ENCODE results near the gene C2.

Gene C2

DNA sequence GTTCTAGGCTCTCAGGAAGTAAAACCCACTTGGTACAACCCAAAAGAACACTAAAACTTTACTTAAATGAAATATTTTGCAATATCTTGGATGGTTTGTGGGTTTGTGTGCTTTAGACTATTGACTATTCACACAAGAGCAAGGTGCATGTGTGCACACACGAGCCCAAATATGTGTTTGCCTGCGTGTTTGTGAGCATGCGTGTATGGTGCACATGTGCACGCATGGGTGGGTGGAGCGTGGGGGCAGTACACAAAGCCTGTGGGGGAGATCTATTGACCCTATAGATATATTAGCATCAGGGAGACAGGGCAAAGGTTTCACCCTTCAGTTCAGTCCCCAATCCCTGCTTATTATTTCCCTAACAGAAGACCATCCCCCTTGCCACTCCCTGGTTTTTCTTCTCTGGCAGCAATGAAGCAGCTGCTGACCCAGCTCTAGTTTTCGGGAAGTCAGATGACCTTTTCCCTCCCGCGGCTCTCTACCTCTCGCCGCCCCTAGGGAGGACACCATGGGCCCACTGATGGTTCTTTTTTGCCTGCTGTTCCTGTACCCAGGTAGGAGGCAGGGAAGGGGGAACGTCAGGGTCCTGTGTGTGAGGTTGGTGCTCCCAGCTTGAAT lies at the start of gene C2:
Gene C2 (plus strand): TSS at position 476 of the 621 bp plus-strand sequence. CDS start 36 bp downstream, at position 512.
- H3K36me3 ChIP-seq = no peaks in the 10 kb centered on the region
- H3K27me3 ChIP-seq = peaks cover 17% of the 10 kb centered on the region
- H3K4me1 ChIP-seq (ENCODE audit: control insufficient read depth in 1 of 2, insufficient read depth in 1 of 2, low read depth in 1 of 2, low read length in 1 of 2) = no peaks in the 10 kb centered on the region
- TF ChIP-seq CTCF (IDR thresholded peaks at IDR 0.05) = no peak
- H3K4me3 ChIP-seq (ENCODE audit: low read depth in 1 of 2, low read length in 1 of 2) = no peak within 1 kb of the TSS
- no peaks in the 10 kb centered on the region for H3K9me3 ChIP-seq
- H3K27ac ChIP-seq = no peak within 1 kb of the TSS

DNA sequence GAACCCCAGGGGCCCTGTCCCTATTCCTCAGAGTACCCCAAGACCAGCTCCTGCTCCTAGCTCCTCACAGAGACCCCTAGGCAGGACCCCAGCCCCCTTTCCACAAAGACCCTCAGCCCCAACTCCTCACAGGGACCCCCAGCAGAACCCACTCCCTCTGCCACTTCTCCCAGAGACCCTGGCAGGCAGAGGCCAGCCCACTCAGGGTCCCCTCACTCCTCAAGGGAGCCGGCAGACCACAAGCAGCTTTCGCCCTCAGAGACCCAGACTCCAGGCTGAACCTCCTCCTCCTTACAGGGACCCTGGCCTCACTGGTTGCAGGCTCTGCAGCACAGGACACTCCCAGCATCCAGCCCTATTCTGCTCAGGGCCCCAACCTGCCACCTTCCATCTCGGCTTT lies 49.3 kb upstream of the C2 start:
- no peaks in the 10 kb centered on the region for H3K27me3 ChIP-seq
- H3K4me3 ChIP-seq (ENCODE audit: low read depth in 1 of 2, low read length in 1 of 2) = no peak overlapping the region
- H3K4me1 ChIP-seq (ENCODE audit: control insufficient read depth in 1 of 2, insufficient read depth in 1 of 2, low read depth in 1 of 2, low read length in 1 of 2) = no peaks in the 10 kb centered on the region
- TF ChIP-seq CTCF (IDR thresholded peaks at IDR 0.05) = no peak
- peaks cover 36% of the 10 kb centered on the region for H3K36me3 ChIP-seq
- H3K9me3 ChIP-seq = no peaks in the 10 kb centered on the region
- H3K27ac ChIP-seq = no peak overlapping the region

DNA sequence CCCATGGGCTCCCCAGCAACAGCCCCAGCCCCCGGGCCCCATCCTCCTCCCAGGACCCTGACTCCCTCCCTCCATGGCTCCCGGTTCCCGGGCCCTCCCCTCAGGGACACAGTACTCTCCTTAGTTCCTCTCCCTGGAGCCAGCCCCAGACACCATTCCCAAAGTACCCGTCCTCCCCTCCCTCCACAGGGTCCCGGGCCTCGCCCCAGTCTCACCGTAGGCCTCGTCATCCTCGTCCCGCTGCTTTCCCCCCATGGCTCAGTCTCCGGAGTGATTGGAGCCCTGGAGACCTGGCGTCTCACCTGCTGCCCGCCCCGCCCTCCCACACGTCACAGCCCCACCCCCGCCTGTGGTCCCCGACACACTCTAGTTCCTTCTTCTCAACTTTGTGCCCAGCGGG lies 48.8 kb upstream of the C2 start, which contains the start of gene SLC44A4:
Gene SLC44A4 (minus strand): TSS at position 272 of the 400 bp plus-strand sequence. CDS start 17 bp downstream, at position 255.
- Histone ChIP-seq H3K4me1 (ENCODE audit: control insufficient read depth in 1 of 2, insufficient read depth in 1 of 2, low read depth in 1 of 2, low read length in 1 of 2) (no peaks in the 10 kb centered on the region), H3K9me3 (no peaks in the 10 kb centered on the region), H3K4me3 (ENCODE audit: low read depth in 1 of 2, low read length in 1 of 2) (no peak within 1 kb of the TSS), H3K27ac (no peak within 1 kb of the TSS), H3K27me3 (no peaks in the 10 kb centered on the region), H3K36me3 (peaks cover 41% of the 10 kb centered on the region)
- TF ChIP-seq CTCF (IDR thresholded peaks at IDR 0.05) = no peak

GRCh38 chr6:31879143-31879542 lies 48.4 kb upstream of the C2 start:
- Histone ChIP-seq H3K36me3 (peaks cover 45% of the 10 kb centered on the region), H3K4me1 (ENCODE audit: control insufficient read depth in 1 of 2, insufficient read depth in 1 of 2, low read depth in 1 of 2, low read length in 1 of 2) (no peaks in the 10 kb centered on the region), H3K27me3 (no peaks in the 10 kb centered on the region), H3K4me3 (ENCODE audit: low read depth in 1 of 2, low read length in 1 of 2) (no peak overlapping the region), H3K9me3 (no peaks in the 10 kb centered on the region), H3K27ac (no peak overlapping the region)
- TF ChIP-seq CTCF (IDR thresholded peaks at IDR 0.05) = no peak

DNA sequence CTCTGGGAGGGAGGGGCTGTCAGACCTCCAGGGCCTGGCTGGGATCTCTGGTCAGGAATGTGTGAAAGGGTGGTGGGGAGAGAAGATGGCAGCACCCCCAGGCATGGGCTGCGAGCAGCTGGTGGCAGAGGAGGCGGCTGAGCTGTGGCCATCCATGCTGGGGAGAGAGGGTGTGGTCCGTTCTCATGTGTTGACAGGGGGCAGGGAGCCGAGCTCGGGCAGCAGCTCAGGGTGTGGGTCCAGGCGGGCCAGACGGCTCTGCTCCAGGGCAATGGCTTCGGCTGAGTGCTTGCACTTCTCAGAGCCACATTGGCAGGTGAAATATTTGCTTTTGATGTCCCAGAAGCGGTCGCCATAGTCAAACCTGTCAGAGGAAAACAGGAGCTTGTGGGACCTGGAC lies 47.6 kb upstream of the C2 start:
- Histone ChIP-seq H3K36me3 (peaks cover 53% of the 10 kb centered on the region), H3K4me1 (ENCODE audit: control insufficient read depth in 1 of 2, insufficient read depth in 1 of 2, low read depth in 1 of 2, low read length in 1 of 2) (no peaks in the 10 kb centered on the region), H3K9me3 (no peaks in the 10 kb centered on the region), H3K27me3 (no peaks in the 10 kb centered on the region), H3K27ac (no peak overlapping the region), H3K4me3 (ENCODE audit: low read depth in 1 of 2, low read length in 1 of 2) (no peak overlapping the region)
- no peak for TF ChIP-seq CTCF (IDR thresholded peaks at IDR 0.05)

Measured in neutrophil (primary cell).